Testis (tissue), 2 donors: Measurements from ENCODE around the gene MTURN.

Experiments used
- POLR2A ChIP-seq: fragments of 450-650 bp; IDR thresholded peaks from one replicate; pipeline ENCODE4 v1.6.1; 2017; ENCODE audit warnings: antibody characterized with exemption, mild to moderate bottlenecking, moderate library complexity
- TF ChIP-seq, protein P1 (sequence below), 3 experiments: fragments of 450-650 bp in 2 of 3; fragments of 200-600 bp in 1 of 3; sonication (generic) in 1 of 3; IDR thresholded peaks; one replicate each; pipeline ENCODE4 v1.5.1; 2016 to 2019; ENCODE audit warnings: antibody characterized with exemption in 3 of 3, mild to moderate bottlenecking in 2 of 3, moderate library complexity in 1 of 3

DNA sequence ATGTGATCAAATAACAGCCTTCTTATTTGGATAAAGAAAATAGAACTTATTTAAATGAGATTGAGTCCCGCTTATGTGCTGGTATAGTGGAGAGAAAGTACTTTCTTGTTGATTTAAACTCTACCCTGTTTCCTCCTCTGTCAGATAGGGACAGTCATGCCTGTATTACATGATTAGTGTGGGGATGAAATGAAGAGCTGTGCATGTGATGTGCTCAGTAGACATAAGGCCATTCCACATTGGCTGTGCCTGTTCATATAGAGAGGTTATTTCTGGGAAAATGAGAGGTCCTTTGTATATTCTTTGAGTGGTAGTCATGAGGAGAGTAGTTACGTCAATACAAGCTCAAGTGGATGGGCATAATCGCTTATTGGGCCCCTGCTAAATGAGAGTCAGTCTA lies 5.7 kb downstream of the MTURN start:
- TF ChIP-seq, protein P1, sequence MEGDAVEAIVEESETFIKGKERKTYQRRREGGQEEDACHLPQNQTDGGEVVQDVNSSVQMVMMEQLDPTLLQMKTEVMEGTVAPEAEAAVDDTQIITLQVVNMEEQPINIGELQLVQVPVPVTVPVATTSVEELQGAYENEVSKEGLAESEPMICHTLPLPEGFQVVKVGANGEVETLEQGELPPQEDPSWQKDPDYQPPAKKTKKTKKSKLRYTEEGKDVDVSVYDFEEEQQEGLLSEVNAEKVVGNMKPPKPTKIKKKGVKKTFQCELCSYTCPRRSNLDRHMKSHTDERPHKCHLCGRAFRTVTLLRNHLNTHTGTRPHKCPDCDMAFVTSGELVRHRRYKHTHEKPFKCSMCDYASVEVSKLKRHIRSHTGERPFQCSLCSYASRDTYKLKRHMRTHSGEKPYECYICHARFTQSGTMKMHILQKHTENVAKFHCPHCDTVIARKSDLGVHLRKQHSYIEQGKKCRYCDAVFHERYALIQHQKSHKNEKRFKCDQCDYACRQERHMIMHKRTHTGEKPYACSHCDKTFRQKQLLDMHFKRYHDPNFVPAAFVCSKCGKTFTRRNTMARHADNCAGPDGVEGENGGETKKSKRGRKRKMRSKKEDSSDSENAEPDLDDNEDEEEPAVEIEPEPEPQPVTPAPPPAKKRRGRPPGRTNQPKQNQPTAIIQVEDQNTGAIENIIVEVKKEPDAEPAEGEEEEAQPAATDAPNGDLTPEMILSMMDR (IDR thresholded peaks at IDR 0.05) = no peak
- TF ChIP-seq POLR2A = no peak
